ENCODE results near the gene RAB5IF. TPM values are rescaled to one million over a fixed set of nuclear protein-coding genes. Genes with fewer than 3 reads are reported as not detected.
"Not testable (repeated sequence)": the region's sequence is repeated elsewhere in the genome, so short reads cannot be mapped to it uniquely, and the experiment has no call there.

Gene RAB5IF
- total RNA-seq, 3 donors from 2014 or later = 142 to 153 (median 147) TPM

DNA sequence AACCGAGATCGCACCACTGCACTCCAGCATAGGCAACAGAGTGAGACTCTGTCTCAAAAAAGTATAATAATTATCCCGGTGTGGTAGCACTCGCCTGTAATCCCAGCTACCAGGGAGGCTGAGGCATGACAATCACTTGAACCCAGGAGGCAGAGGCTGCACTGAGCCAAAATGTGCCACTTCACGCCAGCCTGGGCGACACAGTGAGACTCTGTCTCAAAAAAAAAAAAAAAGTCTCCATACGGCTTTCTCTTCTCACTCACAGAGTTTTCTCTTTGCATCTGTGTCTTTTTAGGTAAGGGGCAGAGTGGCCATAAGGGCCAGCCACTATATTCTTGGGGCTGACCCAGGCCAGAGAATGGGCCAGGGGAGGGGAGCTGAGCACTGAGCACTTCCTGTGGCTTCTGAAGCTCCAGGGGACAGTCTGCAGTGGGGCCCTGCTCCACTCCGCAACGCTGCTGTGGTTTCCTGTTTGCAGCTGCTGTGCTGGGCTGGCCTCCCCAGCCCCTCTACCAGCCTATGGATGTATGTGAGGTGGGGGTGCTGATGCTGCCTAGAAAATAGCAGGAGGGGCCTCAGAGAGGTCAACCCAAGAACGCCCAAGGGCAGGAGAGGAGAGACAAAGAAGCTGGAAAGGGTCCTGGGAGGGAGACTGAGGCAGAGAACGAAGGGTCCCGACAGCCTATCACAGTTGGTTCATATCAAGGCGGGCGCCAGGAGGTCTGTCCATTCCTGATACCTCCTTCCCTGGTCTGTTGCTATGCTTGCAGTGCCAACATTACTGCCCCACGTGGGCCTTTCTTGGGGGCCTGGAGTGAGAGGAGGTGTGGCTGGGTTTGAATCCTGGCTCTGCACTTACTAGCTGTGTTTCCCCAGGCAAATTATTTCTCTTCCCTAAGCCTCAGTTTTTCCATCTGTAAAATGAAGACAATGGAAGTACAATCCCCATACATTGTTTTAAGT lies 24.4 kb downstream of the RAB5IF start:
- no peaks in the 10 kb centered on the region for H3K9me3 Mint-ChIP-seq
- peaks cover 37% of the 10 kb centered on the region for H3K36me3 Mint-ChIP-seq (ENCODE audit: insufficient read depth)
- H3K4me1 Mint-ChIP-seq (ENCODE audit: low read depth) = peaks cover 46% of the 10 kb centered on the region
- ATAC-seq (peak; percentile 81 to 84), DNase-seq (peak; percentile 18)
- H3K27me3 Mint-ChIP-seq (ENCODE audit: low read depth) = no peaks in the 10 kb centered on the region
- H3K4me3 Mint-ChIP-seq = peak overlapping the region; percentile 53

GRCh38 chr20:36631646-36632045 lies 26.1 kb downstream of the RAB5IF start:
- ATAC-seq = no peak
- Mint-ChIP-seq H3K4me1 (ENCODE audit: low read depth) (peaks cover 46% of the 10 kb centered on the region), H3K4me3 (no peak overlapping the region), H3K36me3 (ENCODE audit: insufficient read depth) (peaks cover 40% of the 10 kb centered on the region), H3K9me3 (no peaks in the 10 kb centered on the region), H3K27me3 (ENCODE audit: low read depth) (no peaks in the 10 kb centered on the region)
- no peak for DNase-seq

DNA sequence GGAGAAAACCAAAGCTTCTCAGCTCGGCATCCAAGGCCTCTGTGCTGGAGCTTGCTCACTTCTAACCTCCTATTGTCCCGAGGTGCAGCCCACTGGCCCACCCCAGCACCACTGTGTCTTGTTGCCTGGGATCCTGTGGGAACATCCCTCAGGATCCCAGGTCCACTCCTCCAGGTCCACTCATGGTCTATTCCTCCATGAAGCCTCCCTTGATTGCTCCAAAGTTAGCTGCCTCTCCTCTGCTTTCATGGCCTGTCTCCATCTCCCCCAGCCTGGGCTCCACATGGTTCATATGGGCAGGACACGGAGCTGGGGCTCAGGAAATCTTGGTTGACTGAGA lies 26.5 kb downstream of the RAB5IF start:
- DNase-seq = no peak
- ATAC-seq = no peak
- peaks cover 42% of the 10 kb centered on the region for H3K4me1 Mint-ChIP-seq (ENCODE audit: low read depth)
- H3K27me3 Mint-ChIP-seq (ENCODE audit: low read depth) = no peaks in the 10 kb centered on the region
- no peaks in the 10 kb centered on the region for H3K9me3 Mint-ChIP-seq
- H3K4me3 Mint-ChIP-seq = no peak overlapping the region
- peaks cover 36% of the 10 kb centered on the region for H3K36me3 Mint-ChIP-seq (ENCODE audit: insufficient read depth)

GRCh38 chr20:36632487-36633284 lies 27.1 kb downstream of the RAB5IF start:
- H3K9me3 Mint-ChIP-seq = no peaks in the 10 kb centered on the region
- no peak overlapping the region for H3K4me3 Mint-ChIP-seq
- H3K36me3 Mint-ChIP-seq (ENCODE audit: insufficient read depth) = peaks cover 36% of the 10 kb centered on the region
- no peaks in the 10 kb centered on the region for H3K27me3 Mint-ChIP-seq (ENCODE audit: low read depth)
- DNase-seq (no peak), ATAC-seq (no peak)
- peaks cover 38% of the 10 kb centered on the region for H3K4me1 Mint-ChIP-seq (ENCODE audit: low read depth)

DNA sequence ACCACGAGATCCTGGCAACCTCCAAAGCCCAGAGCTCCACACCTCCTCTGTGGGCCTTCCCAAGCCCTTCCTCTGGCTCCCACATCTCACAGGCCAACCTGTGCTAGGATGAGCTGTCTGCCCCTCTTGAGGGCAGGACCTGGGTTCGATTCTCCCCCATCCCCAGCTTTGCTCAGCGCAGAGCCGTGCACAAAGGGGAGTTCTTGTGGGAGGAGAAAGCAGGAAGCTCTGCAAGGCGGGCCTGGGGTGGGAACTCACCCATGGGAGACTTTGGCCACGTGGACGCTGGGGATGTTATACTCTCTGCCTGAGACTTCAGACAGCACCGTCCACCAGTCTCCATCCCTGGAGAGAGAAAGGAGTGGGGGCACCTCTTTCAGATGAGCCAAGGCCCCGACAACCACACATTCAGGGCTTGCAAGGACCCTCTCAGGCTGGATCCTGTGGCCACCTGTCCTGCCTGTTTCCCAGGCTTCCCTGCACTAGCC lies 27.8 kb downstream of the RAB5IF start:
- H3K4me3 Mint-ChIP-seq = no peak overlapping the region

DNA sequence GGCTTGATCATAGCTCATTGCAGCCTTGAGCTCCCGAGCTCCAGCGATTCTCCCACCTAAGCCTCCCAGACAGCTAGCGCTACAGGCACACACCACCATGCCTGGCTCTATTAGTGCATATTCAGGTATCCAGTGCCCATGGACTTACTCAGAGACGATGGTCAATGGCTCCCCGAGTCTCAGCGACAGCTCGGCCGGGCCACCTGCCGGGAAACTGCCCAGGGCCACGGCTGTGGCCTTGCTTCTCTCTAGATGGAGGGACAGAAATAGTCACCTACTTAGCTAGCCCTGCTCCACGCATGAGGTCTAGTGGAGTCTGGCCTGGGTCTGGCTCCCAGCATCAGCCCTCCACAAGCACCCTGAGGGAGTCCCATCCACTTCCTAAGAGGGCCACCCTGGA lies 28.8 kb downstream of the RAB5IF start:
- ATAC-seq (no peak), DNase-seq (no peak)
- Mint-ChIP-seq H3K36me3 (ENCODE audit: insufficient read depth) (peaks cover 32% of the 10 kb centered on the region), H3K27me3 (ENCODE audit: low read depth) (no peaks in the 10 kb centered on the region), H3K4me1 (ENCODE audit: low read depth) (peaks cover 28% of the 10 kb centered on the region), H3K4me3 (no peak overlapping the region), H3K9me3 (no peaks in the 10 kb centered on the region)

More for the DNA sequence above, 27.8 kb downstream of the RAB5IF start:
- H3K36me3 Mint-ChIP-seq (ENCODE audit: insufficient read depth) = peaks cover 32% of the 10 kb centered on the region
- DNase-seq = no peak
- H3K27me3 Mint-ChIP-seq (ENCODE audit: low read depth) = no peaks in the 10 kb centered on the region
- no peak for ATAC-seq
- no peaks in the 10 kb centered on the region for H3K9me3 Mint-ChIP-seq
- peaks cover 32% of the 10 kb centered on the region for H3K4me1 Mint-ChIP-seq (ENCODE audit: low read depth)

GRCh38 chr20:36638876-36639400 lies 33.4 kb downstream of the RAB5IF start:
- not testable (repeated sequence) for H3K9me3 Mint-ChIP-seq; DNase-seq; H3K4me3 Mint-ChIP-seq; ATAC-seq; H3K27me3 Mint-ChIP-seq (ENCODE audit: low read depth)
- Mint-ChIP-seq H3K36me3 (ENCODE audit: insufficient read depth) (peaks cover 20% of the 10 kb centered on the region), H3K4me1 (ENCODE audit: low read depth) (peaks cover 26% of the 10 kb centered on the region)

- DNase-seq (no peak), ATAC-seq (no peak)
- H3K4me1 Mint-ChIP-seq (ENCODE audit: low read depth) = peaks cover 47% of the 10 kb centered on the region
- no peaks in the 10 kb centered on the region for H3K9me3 Mint-ChIP-seq
- peaks cover 12% of the 10 kb centered on the region for H3K36me3 Mint-ChIP-seq (ENCODE audit: insufficient read depth)
- H3K4me3 Mint-ChIP-seq = no peak overlapping the region
- no peaks in the 10 kb centered on the region for H3K27me3 Mint-ChIP-seq (ENCODE audit: low read depth)
Measured at GRCh38 chr20:36641506-36641843, 35.9 kb downstream of the RAB5IF start.

DNA sequence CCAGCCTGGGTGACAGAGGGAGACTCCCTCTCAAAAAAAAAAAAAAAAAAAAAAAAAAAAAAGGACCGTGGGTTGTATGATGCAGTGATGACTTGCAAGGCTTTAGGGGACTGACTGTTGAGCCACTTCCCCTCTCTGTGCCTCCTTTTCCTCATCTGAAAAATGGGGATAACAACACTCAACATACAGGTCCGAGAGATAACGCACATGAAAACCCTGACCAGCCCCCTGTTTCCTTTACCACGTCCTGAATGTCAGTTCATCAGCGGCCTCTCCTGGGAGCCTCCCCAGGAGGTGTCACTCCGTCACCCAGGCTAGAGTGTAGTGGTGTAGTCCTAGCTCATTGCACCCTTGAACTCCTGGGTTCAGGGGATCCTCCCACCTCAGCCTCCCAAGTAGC lies 36.6 kb downstream of the RAB5IF start:
- Mint-ChIP-seq H3K9me3 (no peaks in the 10 kb centered on the region), H3K27me3 (ENCODE audit: low read depth) (no peaks in the 10 kb centered on the region), H3K36me3 (ENCODE audit: insufficient read depth) (peaks cover 12% of the 10 kb centered on the region), H3K4me1 (ENCODE audit: low read depth) (peaks cover 52% of the 10 kb centered on the region), H3K4me3 (peak overlapping the region; percentile 96)
- ATAC-seq = no peak
- DNase-seq = no peak

DNA sequence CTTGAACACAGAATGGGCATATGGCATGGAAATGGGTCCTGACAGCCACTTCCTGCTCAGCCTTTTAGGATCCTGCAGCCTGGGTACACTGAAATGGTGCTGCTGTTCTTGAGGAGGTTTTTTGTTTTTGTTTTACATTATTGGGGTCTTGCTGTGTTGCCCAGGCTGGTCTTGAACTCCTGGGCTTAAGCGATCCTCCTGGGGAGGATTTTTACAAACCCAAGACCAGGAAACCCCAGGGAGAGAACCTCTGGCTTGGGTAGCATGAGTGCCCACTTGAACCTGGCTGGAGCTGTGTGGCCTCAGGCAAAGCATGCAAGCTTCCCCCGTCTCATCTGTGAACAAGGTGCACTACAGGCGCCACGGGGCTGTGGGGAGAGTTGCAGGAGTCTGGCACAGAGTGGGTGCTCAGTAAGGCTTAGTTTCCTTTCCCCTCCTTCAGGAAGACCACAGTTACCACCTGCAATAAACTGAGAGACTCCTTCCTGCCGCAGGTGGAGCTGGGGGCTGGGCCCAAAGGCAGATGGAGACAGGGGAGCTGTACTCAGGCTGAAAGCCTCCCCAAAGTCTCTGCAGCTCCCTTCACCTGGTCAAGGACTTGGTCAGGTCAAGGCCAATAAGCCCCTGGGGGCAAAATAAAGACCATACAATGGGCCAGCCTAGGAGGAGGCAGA lies 38.6 kb downstream of the RAB5IF start:
- Mint-ChIP-seq H3K36me3 (ENCODE audit: insufficient read depth) (peaks cover 9% of the 10 kb centered on the region), H3K4me1 (ENCODE audit: low read depth) (peaks cover 53% of the 10 kb centered on the region), H3K4me3 (peak overlapping the region; percentile 96), H3K9me3 (no peaks in the 10 kb centered on the region), H3K27me3 (ENCODE audit: low read depth) (no peaks in the 10 kb centered on the region)
- peak; percentile 54 for DNase-seq
- peak; percentile 70 to 75 for ATAC-seq

DNA sequence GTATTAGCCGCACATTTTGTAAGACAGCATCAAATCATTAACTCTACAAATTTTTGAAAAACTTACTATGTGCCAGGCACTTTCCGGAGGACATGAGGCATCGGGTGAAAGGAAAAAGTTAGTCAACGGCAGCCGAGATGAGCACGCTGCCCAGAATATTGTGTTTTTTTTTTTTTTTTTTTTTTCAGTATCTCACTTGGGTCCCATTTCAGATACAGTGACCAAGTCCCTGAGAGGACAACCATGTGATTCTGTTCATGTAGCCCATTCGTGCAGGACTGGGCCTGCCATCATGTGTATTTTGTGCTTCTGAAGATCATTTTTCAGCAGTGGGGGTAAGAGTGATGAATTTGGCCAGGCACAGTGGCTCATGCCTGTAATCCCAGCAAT lies 39.1 kb downstream of the RAB5IF start:
- H3K4me1 Mint-ChIP-seq (ENCODE audit: low read depth) = peaks cover 53% of the 10 kb centered on the region
- peaks cover 9% of the 10 kb centered on the region for H3K36me3 Mint-ChIP-seq (ENCODE audit: insufficient read depth)
- H3K27me3 Mint-ChIP-seq (ENCODE audit: low read depth) = no peaks in the 10 kb centered on the region
- DNase-seq = peak; percentile 50
- ATAC-seq = peak; percentile 49 to 58
- H3K4me3 Mint-ChIP-seq = peak overlapping the region; percentile 96
- H3K9me3 Mint-ChIP-seq = no peaks in the 10 kb centered on the region

- DNase-seq = no peak
- peaks cover 8% of the 10 kb centered on the region for H3K36me3 Mint-ChIP-seq (ENCODE audit: insufficient read depth)
- no peaks in the 10 kb centered on the region for H3K9me3 Mint-ChIP-seq
- H3K4me3 Mint-ChIP-seq = peak overlapping the region; percentile 96
- H3K4me1 Mint-ChIP-seq (ENCODE audit: low read depth) = peaks cover 53% of the 10 kb centered on the region
- H3K27me3 Mint-ChIP-seq (ENCODE audit: low read depth) = no peaks in the 10 kb centered on the region
- peak; percentile 5 to 14 for ATAC-seq
Measured at GRCh38 chr20:36645353-36645752, 39.8 kb downstream of the RAB5IF start.

GRCh38 chr20:36645998-36646397 lies 40.4 kb downstream of the RAB5IF start, which contains the start of gene SLA2:
TSS of gene SLA2 (minus strand) at chr20:36646196. CDS start at chr20:36641335, 4,861 bp downstream.
- DNase-seq = peak; percentile 63
- peak within 1 kb of the TSS; percentile 96 for H3K4me3 Mint-ChIP-seq
- H3K27me3 Mint-ChIP-seq (ENCODE audit: low read depth) = no peaks in the 10 kb centered on the region
- H3K36me3 Mint-ChIP-seq (ENCODE audit: insufficient read depth) = peaks cover 8% of the 10 kb centered on the region
- H3K9me3 Mint-ChIP-seq = no peaks in the 10 kb centered on the region
- ATAC-seq = peak; percentile 77 to 78
- peaks cover 53% of the 10 kb centered on the region for H3K4me1 Mint-ChIP-seq (ENCODE audit: low read depth)

DNA sequence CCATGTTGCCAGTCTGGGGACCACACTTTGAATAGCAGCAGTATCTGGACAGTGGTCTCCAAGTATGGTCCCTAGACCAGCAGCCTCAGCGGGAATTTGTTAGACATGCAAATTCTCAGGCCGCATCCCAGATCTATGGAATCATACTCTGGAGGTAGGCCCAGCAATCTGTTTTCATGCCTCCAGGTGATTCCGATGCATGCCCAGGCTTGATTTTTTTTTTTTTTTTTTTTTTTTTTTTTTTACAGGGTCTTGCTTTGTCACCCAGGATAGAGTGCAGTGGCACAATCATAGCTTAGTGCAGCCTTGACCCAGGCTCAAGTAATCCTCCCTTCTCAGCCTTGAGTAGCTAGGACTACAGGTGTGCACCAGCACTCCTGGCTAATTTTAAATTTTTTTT lies 41.1 kb downstream of the RAB5IF start:
- peaks cover 48% of the 10 kb centered on the region for H3K4me1 Mint-ChIP-seq (ENCODE audit: low read depth)
- DNase-seq = no peak

More for the DNA sequence above, 41.1 kb downstream of the RAB5IF start:
- Mint-ChIP-seq H3K27me3 (ENCODE audit: low read depth) (no peaks in the 10 kb centered on the region), H3K36me3 (ENCODE audit: insufficient read depth) (peaks cover 8% of the 10 kb centered on the region), H3K4me3 (peak overlapping the region; percentile 96), H3K9me3 (no peaks in the 10 kb centered on the region)
- ATAC-seq = no peak

Measured in activated T-cell treated with anti-CD3 and anti-CD28 coated beads, Interleukin-2, amount 50 U/mL, for 4 hours (primary cell).